Gastrocnemius medialis (tissue), 4 donors: ENCODE results near the gene ALOX12B.

Experiments used
- POLR2A ChIP-seq, 2 donors: fragments of 450-650 bp; IDR thresholded peaks; one replicate each; pipeline ENCODE4 v1.6.1; 2017; ENCODE audit warnings: antibody characterized with exemption in 2 of 2, mild to moderate bottlenecking in 2 of 2, moderate library complexity in 2 of 2
- TF ChIP-seq, protein P1 (sequence below), 5 experiments: fragments of 450-650 bp in 3 of 5; fragments of 200-600 bp in 2 of 5; sonication (generic) in 2 of 5; IDR thresholded peaks in 4 of 5; conservative IDR thresholded peaks in 1 of 5; 1 replicate in 4 of 5; 2 replicates in 1 of 5; pipeline ENCODE4 v1.5.1; 2016 to 2019; ENCODE audit warnings: antibody characterized with exemption in 5 of 5, mild to moderate bottlenecking in 3 of 5, moderate library complexity in 3 of 5

GRCh38 chr17:8031261-8031661 is 56.3 kb downstream of the ALOX12B start:
- no peak for TF ChIP-seq POLR2A (IDR thresholded peaks at IDR 0.05)
- TF ChIP-seq, protein P1, sequence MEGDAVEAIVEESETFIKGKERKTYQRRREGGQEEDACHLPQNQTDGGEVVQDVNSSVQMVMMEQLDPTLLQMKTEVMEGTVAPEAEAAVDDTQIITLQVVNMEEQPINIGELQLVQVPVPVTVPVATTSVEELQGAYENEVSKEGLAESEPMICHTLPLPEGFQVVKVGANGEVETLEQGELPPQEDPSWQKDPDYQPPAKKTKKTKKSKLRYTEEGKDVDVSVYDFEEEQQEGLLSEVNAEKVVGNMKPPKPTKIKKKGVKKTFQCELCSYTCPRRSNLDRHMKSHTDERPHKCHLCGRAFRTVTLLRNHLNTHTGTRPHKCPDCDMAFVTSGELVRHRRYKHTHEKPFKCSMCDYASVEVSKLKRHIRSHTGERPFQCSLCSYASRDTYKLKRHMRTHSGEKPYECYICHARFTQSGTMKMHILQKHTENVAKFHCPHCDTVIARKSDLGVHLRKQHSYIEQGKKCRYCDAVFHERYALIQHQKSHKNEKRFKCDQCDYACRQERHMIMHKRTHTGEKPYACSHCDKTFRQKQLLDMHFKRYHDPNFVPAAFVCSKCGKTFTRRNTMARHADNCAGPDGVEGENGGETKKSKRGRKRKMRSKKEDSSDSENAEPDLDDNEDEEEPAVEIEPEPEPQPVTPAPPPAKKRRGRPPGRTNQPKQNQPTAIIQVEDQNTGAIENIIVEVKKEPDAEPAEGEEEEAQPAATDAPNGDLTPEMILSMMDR (IDR thresholded peaks at IDR 0.05 in 4 of 5, conservative IDR thresholded peaks at IDR 0.05 in 1 of 5), result no peak
